ENCODE measurements around the gene NR5A2.

The NR5A2 gene

GRCh38 chr1:200130552-200130951, 103.0 kb downstream of the NR5A2 start:
- DNase-seq: no peak

DNA sequence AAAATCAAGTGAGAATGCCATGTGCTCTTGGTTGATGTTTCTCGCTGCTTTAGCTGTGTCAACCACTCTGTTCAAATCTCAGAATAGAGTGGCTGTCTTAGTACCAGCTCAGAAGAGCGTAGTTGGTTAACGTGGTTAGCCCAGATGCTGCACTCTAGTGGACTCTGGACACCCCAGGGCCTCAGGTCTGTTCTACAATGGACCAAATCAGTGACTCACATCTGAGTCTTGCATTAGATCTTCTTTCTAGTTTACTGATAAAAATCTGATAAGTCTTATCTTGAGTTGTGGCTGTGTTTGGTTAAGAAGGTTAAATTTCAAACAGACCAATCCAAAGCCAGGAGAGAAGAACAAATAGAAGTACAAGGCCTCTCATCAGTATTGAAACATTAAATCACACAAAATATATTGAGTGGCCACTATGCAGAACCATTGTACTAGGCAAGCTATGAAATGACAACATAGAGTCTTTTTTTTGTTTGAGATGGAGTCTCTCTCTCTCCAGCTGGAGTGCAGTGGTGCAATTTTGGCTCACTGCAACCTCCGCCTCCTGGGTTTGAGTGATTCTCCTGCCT, 104.1 kb downstream of the NR5A2 start:
- DNase-seq: no peak

DNA sequence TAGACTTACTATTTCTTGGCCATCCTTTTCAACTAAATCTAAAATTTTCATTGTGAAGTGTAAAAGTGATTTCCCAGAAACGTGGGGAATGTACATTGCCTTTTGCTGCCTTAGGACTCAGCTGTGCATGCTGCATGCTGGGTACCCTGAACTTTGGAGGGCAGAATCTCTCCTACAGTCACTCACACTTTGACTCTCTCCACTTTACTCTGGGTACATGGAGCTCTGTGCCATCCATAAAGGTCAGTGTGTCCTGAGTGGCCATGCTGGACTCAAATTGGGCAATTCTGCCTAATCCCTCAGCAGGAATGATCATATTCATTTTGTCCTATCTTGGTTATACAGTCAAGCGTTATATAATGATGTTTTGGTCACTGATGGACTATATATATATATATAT, 105.6 kb downstream of the NR5A2 start:
- no peak for DNase-seq

DNA sequence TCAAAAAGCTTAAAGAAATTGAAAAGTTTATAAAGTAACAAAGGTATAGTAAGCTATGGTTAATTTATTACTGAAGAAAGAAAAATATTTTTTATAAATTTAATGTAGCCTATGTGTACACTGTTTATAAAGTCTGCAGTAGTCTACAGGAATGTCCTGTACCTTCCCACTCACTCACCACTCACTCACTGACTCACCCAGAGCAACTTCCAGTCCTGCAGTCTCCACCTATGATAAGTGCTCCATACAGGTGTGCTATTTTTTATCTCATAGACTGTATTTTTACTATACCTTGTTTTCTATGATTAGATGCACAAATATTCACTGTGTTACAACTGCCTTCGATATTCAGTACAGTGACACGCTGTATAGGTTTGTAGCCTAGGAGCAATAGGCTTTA, 106.6 kb downstream of the NR5A2 start:
- no peak for DNase-seq

GRCh38 chr1:200136384-200136783, 108.9 kb downstream of the NR5A2 start:
- DNase-seq: no peak

DNA sequence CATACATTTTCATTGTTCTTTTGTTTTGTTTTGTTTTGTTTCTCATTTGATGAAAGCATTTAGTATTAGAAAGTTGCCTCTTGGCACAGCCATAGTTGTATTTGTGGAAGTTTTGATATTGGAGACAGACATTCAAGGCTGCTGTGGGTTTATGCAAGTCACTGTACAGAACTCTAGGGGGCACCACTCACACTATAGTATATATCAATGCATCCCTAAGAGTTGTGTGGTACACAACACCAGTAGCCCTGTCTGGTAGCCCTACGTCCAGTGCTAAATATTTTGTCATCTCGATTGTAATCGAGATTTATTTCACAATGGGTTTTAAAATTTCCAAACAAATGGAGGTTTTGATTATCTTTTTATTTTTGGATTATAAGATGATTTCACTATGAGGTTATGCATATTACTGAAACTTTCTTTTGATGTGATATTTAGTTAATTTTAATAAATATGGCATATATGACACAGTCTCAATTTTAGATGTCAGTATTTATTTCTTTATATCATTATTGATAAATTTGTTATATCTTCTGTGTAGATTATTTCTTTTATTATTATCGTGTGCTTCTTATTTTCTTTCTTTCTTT, 112.2 kb downstream of the NR5A2 start:
- DNase-seq: no peak

- no peak for DNase-seq
Observed at GRCh38 chr1:200143347-200143746, 115.8 kb downstream of the NR5A2 start.

GRCh38 chr1:200146100-200146499, 118.6 kb downstream of the NR5A2 start:
- DNase-seq: no peak

- DNase-seq: no peak
Observed at GRCh38 chr1:200147094-200147493, 119.6 kb downstream of the NR5A2 start.

- no peak for DNase-seq
Observed at GRCh38 chr1:200147742-200148141, 120.2 kb downstream of the NR5A2 start.

DNA sequence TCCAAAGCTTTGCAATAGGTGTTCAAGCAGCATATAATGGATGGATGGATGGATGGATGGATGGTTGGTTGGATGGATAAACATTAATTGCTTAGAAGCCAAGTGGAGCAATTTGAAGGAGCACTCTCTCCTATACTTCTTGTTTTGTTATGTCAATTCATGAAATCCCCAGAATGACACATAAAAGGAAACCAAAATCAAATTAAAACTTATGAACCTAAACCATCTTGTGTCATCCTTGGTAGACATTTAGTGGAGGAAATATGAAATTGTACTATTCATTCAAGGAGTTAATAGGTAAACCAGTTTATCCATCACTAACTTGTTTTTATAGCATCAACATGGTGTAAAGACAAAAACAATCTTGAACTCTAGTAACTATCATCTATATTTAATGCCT, 122.5 kb downstream of the NR5A2 start:
- DNase-seq: no peak

DNA sequence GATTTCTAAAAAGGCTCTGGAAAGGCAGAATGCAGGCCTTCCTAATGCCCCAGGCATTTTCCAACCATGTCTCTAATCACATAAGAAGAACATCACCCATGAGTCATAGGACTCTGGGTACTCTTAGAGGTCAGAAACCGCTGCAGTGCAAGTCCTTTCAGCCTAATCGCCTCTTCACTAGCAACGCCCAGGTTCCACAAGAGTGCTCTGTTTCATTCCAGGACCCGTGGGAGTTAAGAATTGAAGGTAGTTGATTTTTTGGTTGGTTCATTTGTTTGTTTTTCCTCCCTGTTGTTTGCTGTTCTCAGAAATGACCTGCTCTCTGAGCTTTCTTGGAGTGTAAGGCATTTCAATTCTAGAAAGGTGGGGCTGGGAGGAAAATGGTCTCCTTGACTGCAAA, 123.2 kb downstream of the NR5A2 start:
- DNase-seq: no peak

DNA sequence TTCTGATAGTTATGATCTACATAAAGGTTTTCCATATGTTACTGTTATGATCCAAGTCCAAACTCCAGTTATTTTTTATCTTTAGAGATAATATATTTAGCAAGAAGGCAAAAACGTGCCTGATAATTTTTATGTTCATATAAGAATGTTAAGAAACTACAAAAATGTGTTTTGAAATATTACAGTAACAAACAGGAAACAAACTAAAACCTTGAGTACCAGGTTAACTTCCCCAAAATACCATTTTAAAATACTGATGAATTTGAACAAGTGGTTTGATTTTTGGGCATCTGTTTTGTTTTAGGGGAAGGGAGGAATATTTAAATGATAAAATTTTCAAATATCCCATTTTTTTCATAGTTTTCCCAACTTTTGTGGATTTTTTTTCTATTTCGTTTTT, 124.8 kb downstream of the NR5A2 start:
- no peak for DNase-seq

DNA sequence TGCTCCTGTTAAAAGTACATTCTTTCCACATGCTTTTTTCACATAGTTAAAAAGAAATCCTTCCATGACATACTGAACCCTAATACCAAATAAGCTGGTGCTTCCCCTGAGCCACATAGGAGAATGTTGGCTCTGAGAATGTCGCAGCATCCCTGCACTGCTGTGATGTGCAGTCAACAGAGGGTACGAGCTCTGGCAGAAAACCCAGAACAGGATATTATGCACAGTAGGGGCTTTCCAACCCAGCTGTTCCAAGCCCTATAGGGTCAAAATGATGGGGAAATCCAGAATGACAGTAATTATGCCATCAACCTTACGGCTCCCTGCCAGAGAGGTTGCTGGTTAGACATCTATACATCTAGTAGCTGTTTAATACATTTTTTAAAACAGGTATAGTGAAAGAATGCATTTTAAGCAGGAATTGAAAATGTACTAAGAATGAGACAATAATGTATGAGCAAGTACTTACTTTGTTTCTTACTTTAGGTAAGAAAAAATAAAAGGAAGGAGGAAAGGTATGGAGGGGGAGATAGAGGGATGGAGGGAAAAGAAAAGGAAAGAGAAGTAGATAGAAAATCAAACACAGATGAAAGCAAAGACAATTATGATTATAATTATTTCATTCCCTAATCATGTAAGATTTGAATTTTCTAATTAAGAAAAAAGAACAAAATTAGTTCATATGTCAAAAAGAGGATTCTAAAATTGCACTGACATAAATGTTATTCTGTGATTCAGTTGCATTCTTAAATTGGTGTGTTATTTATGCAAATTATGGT, 126.0 kb downstream of the NR5A2 start:
- DNase-seq: no peak

- DNase-seq: no peak
Observed at GRCh38 chr1:200154069-200154767, 126.7 kb downstream of the NR5A2 start.

- no peak for DNase-seq
Observed at GRCh38 chr1:200157715-200158114, 130.2 kb downstream of the NR5A2 start.

DNA sequence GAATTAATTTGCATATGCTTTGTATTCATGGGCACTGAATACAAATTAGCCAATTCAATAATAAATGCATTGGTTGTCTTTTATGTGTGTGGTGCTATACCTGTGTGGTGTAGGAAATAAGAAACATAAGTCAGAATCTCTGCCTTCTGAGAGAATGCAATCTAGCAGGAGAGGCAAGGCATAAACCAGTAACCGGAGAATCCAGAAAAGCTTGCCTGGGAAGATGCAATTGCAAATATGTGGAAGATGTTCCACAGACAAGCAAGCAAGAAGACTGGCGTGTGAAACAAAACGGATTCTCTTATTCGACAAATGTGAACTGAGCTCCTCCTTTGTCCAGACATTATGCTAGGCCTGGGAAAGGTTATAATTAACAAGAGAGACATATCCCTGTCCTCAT, 134.3 kb downstream of the NR5A2 start:
- DNase-seq: no peak

- DNase-seq: no peak
Observed at GRCh38 chr1:200162258-200162657, 134.7 kb downstream of the NR5A2 start.

DNA sequence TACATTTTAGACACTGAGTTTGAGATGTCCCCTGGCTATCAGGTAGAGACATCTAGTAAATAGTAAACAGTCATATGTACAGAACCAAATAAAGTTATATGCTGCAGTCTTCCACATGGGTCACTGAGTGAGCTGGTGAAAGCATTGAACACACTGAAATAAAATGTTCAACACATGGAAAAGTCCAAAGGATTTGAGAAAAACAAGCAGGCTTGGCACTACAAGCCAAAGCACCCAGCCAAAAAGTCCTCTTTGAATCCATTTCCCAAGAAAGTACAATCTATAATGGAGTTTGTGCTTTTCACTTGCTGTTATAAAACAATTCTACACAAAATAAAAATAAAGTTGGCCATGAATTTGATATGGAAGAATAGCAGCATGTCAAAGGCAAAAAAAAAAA, 135.4 kb downstream of the NR5A2 start:
- DNase-seq: no peak

- no peak for DNase-seq
Observed at GRCh38 chr1:200163911-200164310, 136.4 kb downstream of the NR5A2 start.

DNA sequence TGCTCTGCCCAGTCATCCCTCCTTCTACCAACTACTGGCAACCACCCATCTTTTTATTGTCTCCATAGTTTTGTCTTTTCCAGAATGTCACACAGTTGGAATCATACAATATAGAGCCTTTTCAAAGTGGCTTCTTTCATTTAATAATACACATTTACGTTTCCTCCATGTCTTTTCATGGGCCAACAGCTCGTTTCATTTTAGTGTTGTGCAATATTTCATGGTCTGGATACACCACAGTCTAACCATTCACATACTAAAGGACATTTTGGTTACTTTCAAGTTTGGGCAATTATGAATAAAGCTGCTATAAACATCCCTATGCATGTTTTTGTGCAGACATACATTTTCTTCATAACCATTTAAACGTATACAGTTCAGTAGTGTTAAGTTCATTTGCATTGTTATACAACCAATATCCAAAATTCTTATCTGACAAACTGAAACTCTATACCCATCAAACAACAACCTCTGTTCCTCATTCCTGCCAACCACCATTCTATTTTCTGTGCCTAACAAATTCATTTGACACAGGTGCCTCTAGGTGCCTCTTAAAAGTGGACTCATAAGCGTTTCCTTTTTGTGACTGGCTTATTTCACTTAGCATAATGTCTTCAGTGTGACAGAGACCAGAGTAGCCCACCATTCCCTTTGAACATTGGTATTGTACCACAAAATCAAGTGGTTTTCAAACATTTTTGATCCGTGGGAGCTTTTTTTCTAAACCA, 138.1 kb downstream of the NR5A2 start:
- DNase-seq: no peak

DNA sequence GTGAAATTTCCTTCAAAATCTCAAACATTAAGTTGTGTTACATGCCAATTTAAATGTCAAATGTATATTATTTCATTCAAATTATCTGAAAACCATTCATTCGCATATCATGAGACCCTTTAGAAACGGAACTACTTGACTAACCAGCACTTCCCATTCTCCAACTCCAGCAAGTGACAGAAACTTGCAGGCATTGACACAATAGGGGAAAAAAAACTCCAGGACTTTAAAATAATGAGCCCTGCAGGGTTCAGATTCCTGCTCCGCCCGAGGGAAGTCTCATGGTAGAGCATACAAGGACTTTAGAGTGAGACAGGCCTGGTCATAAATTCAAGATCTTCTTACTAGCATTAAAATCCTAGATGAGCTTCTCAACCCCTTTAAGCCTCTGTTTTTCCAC, 138.9 kb downstream of the NR5A2 start:
- DNase-seq: no peak

DNA sequence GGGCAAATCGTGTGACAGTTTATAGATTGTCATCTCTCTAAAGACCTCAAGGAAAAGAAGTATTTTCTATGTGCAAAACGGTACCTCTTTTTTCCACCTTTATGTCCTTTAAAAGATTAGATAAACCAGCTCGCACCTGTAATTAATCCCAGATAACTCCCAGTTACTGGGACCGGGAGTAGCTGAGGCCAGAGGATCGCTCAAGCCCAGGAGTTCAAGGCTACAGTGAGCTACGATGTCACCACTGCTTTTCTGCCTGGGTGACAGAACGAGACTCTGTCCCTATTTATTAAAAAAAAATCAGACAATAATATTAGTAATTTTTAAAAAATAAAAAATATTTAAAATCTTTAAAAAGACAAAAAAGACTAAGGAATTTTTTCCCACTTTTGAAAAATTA, 141.4 kb downstream of the NR5A2 start:
- DNase-seq: no peak
